GM19397 (cell line): ENCODE results near the gene TACC3.
"Not testable (repeated sequence)": the region's sequence is repeated elsewhere in the genome, so short reads cannot be mapped to it uniquely, and the experiment has no call there.

Experiments
- ATAC-seq: cut with Tn5 transposase; IDR thresholded peaks from one replicate; pipeline ENCODE4 v1.9.1; 2021; ENCODE audit warnings: mild to moderate bottlenecking, moderate library complexity; ENCODE audit not compliant: unreplicated experiment

TACC3 gene

DNA sequence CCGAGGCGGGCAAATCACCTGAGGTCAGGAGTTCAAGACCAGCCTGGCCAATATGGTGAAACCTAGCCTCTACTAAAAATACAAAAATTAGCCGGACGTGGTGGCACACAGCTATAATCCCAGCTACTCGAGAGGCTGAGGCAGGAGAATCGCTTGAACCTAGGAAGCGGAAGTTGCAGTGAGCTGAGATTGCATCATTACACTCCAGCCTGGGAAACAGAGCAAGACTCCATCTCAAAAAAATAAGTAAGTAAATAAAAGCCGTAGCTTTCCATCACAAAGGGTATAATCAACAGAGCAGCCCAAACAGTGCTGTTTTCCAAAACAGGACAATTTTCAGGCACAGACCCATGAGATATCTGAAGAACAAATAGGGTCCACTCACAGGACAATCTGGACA, 19.6 kb upstream of the TACC3 start:
- not testable (repeated sequence) for ATAC-seq

DNA sequence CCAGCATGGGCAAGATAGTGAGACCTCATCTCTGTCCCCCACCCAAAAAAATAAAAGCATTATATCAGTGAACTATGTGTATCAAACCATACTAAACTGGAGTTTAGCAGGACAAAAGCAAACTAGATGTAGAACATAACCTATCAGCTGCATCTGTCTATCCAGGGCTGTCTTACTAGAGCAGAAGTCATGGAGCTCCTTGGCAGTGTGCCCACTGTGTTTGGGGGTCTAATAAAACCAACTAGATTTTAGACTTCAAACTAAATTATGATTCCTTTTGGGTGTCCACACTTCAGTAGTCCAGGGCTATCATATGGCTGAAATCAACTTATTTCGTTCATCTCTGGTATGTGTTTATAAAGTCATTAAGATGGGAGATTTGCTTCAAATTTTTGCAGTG, 17.5 kb upstream of the TACC3 start:
- ATAC-seq, result no peak

DNA sequence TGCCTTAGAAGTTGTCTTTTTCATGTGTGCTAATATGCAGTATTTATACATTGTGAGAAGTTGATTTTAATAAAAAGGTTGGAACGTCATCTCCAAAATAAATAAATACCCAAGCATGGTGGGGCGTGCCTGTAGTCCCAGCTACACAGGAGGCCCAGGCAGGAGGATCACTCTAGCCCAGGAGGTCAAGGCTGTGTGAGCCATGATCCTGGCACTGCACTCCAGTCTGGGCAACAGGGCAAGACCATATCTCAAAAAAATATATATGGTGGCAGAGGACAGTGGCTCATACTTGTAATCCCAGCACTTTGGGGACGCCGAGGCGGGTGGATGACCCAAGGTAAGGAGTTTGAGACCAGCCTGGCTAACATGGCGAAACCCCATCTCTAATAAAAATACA, 15.6 kb upstream of the TACC3 start:
- ATAC-seq, result no peak

DNA sequence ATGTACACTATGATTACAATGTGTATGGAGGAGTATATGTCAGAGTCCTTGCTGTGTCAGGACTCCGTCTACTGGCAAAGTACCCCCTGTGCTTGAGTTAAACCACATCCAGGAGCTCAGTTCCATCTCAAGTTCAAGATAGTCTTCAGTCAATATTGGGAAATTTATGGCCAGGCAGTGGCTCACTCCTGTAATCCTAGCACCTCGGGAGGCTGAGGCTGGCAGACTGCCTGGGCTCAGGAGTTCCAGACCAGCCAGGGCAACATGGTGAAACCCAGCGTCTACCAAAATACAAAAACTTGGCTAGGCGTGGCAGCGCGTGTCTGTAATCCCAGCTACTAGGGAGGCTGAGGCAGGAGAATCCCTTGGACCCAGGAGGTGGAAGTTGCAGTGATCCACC, 15.0 kb upstream of the TACC3 start:
- ATAC-seq, result no peak

DNA sequence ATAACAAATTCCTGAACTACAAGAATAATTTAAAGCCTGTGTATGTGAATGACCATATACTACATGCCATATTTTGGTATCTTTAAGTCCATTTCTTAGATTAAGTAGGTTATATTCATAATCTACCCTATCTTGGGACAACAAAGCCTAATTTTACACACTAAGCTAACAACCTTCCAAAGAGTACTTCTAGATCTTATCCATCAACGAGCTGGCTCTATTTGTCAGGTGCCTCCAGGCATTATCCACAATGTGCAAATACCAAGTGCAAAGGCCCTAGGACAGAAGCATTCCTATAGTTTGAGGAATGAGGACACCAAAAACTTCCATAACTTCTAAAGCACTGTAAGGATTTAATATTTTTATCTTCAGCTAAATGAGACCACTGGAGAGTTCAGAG, 12.7 kb upstream of the TACC3 start:
- ATAC-seq, result no peak

DNA sequence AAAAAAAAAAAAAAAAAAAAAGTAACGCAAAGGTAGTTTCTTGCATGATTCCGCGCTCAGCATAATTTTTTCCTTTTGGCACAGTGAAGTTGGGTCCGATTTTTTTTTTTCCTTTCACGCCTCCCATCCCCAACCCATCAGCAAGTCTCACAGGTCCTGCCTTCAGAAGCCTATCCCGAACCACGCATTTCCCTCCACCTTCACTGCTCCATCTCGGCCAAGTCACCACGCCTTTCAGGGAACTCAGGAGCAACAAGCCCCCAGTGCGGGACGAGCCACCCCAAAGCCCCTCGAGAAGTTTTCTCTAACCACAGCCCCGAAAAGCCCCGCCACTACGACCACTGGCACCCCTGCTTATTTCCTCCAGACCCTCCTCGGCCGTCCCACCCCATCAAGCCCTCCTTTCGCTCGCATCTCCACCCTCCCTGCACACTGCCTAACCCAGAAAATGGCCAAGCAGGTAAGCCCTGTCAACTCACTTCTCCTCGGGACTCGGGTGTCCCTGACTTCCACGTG, 10.2 kb upstream of the TACC3 start:
- no peak for ATAC-seq

DNA sequence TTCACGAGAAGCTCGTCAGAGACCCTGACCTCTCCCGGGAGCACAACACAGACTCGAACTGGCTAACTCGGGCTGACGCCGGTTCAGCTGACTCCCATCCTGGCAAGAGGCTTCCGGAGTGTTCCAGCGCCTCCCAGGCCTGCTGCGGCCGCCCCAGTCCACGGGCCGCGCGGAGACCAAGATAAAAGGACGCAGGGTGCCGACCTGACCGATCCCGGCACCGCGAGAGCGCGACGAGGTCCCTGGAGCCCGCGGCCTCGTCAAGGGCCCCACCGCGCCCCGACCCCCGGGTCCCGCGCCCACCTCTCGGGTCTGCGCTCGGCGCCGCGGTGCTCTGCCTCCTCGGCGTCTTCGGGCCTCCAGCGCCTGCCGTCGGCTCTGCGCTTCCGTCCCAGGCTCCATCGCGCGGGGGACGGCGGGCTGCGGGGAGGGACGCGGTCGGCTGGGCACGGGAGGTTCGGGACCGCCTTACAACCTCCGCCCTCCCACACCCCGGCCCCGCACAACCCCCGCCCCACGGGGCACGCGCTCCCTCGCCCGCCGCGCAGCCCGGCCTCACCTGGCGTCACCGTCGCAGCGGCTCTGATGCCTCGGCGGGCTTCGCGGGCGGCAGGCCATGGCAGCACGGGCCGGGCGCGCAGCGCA, 9.6 kb upstream of the TACC3 start:
- peak; percentile 10 for ATAC-seq

DNA sequence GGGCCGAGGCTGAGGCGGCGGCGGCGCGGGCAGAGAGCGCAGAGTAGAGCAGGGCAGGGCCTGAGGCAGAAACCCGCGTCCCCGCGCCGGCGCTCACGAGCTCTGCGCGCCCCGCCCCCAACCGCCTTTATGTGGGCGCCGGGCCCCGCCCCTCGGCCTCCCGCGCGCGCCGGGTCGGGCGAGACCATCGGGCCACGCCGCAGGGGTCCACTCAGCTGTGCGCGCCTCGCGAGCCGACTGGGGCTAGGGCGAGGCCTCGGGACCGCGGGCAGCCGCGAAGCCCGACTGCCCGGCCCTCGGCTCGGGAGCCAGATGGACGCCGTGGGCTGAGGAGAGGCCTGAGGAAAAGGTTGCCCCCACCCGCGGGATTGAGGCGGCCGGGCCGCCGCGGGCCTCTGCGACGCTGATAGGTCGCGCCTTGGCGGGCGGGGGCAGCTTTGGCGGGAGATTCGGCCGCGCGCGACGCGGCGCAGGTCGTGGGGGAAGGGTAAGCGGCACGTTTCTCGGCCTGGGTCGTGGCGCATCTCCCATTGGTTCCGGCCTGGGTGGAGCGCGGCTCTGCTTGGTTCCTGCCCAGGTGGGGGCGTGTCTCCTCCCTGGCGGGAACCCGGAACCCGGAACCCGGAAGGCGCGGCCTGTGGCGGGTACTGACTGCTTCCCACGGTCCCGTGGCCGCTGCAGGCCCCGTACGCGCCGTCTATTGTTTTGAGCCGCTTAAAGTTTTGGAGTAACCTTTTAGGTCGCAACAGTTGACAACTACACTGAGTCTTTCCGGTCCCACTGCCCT, 8.9 kb upstream of the TACC3 start, which contains the start of gene SLBP:
TSS of gene SLBP (minus strand) at position 104 of the 787 bp plus-strand sequence. CDS start 131 bp downstream, outside the sequence.
- peak; percentile 79 for ATAC-seq

DNA sequence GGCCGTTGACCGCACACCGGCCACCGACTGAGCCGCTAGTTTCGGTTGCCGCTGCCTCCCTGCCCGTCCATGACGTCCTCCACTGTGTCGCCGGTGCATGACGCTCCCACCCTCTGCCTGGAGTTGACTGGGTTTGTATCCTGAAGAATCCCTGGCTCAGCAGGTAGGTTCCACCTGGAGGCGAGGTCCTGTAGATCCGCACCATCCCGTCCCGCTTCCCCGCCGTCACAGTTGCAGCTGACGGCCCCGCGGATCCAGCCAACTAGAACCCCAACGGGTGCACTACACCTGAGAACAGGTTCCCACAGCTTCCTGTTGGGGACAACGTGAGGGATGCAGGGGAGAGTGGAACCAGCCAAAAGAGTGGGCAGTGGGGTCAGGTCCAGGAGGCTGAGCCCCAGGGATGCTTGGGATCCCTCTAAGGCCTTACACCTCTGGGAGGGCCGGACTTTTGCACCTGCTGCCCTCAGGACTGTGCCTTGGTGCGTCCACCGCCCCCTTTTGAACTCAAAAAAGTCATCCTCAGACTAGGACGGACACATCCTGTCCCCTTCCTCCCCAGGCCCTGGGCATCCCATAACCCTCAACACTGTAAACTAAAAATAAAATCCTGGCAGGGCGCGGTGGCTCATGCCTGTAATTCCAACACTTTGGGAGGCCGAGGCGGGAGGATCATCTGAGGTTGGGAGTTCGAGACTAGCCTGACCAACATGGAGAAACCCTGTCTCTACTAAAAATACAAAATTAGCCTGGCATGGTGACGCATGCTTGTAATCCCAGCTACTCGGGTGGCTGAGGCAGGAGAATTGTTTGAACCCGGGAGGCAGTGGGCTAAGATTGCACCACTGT, 8.1 kb upstream of the TACC3 start:
- peak; percentile 7 for ATAC-seq

DNA sequence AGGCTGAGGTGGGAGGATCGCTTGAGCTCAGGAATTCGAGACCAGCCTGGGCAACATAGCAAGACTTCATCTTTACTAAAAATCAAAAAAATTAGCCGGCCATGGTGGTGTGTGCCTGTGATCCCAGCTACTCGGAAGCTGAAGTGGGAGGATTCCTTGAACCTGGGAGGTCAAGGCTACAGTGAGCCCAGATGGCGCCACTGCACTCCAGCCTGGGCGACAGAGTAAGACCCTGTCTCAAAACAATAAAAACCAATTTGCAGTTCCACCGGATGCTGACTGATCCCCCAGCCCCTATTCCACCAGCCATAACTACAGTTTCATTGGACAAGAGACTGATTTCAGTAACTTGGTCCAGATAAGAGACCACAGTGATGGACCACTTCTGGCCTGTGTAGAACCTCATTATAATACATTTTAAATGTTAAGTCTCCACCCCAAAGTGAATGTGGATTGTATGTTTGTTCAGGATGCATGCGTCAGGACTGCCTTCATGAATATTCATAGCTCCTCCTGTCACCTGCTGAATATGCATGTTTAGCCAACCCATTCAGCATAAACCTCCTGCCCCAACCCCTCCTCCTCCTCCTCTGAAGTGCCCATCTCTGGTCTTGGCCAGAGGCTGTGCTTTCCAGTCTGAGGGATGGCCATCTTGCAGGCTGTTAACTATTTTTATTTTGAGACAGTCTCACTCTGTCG, 6.9 kb upstream of the TACC3 start:
- ATAC-seq, result no peak

DNA sequence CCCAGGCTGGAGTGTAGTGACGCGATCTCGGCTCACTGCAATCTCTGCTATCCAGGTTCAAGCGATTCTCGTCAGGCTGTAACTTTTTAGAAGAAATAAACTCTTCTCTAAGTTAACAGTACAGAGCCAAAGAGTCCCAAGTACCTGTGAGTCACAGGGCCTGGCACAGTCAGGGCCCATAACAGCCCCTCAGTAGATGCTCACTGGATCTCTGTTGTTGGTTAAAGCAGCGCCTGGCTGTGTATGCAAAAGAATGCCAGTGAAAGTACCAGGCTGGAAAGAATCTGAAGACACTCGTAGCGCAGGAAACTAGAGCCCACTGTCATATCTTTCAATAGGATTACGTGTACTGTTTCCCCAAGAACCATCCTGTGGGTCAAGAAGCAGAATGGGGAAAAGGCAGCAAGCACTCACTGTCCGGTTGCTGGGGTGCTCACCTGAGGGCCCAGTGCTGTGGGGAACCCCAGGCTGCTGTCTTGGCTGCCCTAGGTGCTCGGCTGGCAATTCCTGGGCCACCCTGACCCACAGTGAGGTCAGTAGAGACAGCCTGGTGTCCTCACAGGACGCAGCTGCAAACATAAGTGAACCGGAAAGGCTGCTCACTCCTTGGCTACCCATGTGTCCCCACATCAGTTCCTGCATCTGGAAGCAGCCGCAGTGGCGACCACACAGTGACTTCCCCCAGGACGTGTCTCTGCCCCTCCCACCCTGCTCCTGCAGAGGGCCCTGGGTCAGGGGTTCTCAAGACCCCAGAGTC, 6.1 kb upstream of the TACC3 start:
- ATAC-seq, result no peak

DNA sequence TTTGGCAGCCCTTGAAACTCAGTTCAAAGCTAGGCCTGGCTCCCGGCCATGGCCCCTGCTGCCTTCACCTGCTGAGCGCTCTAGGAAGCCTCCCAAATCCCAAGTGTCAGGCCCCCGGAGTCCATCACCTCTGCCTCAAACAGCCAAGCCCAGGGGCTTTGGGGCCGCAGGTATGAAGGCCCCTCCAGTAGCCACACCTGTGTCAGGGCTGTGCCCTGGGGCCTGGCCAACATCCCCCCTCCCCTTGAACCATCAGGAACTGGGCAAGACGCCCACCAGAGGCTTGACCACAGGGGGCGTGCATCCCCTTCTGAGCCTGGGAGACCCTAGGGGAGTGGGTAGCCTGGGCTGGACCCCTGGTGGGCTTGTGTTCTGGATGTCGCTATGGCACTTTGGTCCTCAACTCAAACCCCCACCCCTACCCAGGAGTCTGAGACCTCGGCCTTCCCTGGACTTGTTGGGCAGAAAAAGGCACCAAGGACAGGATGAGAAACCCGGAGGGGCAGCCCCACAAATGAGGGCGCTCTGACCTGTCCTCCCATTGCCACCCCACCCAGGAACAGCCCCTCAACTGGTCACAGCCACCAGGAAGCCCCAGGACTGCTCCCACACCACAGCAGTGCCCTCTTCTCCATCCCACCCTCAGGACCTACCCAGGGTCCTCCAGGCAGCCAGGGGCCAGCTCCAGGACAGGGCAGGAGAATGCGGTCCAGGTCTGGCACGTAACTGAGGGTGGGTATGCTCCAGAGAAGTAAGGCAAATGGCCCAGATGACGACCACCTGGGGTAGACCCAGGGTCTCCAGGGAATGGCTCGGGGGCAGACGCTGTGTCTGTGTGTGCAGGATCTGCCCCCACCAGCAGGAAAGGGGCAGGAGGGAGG, 5.0 kb upstream of the TACC3 start:
- ATAC-seq, result no peak

DNA sequence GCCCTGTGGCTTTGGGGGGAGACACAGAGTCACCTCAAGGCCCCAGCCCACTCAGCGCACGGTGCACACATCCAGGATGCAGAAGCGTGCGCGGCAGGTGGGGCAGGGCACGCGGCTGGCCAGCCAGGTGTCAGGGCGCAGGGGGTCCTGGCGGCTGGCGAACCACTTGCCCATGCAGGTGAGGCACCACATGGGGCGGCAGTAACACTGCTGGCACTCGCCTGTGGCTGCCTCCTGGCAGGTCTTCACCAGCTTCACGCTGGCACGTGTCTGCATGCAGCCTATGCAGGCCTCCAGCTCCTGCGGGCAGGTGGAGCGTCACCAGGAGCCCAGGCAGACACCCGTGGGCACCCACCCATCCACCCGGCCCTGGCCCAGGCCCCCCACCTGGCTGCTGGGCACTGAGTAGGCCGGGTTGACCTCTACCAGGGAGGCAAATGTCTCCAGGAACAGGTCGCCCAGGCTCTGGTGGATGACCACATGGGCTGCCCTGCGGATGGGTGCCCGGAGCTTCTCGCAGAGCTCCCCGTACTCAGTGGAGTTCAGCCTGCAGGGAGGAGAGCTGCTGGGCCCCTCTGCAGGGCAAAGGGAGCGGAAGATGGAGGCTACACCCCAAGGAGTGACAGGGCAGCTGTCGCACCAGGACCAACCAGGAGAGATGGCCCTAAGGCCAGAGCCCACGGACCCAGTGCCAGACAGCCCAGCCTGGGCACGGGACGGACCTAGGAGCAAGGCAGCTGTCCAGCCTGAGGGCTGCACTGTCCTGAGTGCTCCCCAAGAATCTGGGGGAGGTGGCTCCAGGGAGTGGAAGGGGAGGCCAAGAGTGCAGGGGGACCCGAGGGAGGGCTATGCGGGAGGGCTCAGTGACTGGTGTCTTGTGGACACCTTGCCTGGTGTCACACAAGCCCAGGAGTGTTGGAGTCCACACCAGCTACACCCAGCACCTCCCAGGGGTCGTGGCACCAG, 3.9 kb upstream of the TACC3 start:
- ATAC-seq, result no peak

DNA sequence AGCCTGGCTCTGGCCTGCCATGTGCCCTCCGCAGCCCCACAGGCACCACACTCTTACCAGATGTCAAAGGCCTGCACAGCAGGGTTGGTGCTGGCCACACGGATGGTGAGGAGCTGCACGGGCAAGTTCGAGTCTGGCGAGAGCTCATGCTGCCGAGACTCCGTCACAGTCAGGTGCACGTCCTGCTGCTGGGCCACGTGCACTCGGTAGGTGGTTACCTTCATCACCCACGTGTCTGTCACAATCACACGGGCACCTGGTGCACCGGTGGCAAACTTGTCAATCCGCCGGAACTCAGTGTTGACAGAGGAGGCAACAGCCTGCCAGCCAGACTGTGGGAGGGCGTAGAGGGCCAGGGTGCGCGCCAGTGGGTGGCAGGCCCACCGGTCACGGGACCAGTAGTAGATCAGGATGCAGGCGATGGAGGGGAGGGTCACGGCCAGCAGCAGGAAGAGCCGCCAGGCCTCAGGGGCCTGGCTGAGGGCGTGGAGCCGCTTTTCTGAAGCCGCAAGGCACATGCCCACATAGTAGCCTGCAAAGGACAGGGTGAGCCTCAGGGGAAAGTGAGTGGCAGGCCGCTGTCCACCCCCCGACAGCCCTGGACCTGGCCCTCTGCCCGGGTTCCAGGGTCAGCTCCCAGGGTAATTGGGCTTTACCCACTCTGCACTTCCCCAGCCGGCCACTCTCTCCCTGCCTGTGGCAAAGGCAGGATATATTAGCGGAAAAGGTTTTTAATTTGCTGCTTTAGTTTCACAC, 3.0 kb upstream of the TACC3 start:
- no peak for ATAC-seq

DNA sequence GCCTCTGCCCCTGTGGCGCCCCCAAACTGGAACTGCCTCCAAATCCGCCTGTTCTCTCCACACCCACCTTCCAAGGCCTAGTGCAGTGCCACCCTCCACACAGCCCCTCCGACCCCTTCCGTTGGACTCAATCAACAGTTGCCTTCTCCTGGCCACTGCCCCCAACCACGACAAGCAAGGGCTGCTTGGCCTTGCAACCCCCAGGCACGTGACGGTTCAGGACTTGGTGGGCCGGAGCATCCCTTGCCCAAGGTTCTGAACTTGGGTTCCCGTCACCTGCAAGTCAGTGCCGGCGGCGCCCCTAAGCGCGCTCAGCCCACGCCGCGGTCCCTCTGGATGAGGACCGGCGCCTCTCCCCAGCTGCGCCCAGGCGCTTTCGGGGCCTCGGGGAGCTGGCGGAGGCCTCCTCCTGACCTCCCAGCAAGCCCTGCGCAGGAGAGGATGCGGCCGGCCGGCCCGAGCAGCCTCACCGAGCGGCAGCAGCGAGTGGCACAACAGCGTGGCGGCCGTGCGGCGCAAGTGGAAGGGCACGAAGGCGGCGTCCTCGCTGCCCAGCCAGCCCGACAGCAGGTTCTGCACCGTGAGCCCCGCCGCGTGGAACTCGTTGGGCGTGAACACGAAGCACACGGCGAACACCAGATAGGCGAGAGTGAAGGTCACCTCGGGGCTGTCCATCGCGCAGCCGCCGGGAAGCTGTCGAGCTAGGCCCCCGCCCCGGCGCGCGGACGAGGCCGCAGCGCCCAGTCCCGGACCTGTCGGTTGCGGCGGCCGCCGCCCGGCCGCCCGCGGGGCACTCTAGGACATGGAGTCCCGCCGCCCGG, 948 bp upstream of the TACC3 start:
- ATAC-seq, result peak; percentile 17
